Measurements from ENCODE around the gene SNRNP25. TPM values are rescaled to one million over a fixed set of nuclear protein-coding genes. Genes with fewer than 3 reads are reported as not detected.

SNRNP25 gene
- total and polyA plus RNA-seq, 2 donors (not counting 3 experiments of a cell fraction or from before 2014, with no cell fraction given), result 41.8 to 49.6 TPM

GRCh38 chr16:60166-60565 is 6.5 kb downstream of the SNRNP25 start:
- Histone ChIP-seq H3K27ac (ENCODE audit: insufficient read depth, low read depth, low read length) (no peak overlapping the region), H3K79me2 (ENCODE audit: control insufficient read depth, insufficient read depth, low read length) (no peaks in the 10 kb centered on the region), H3K4me1 (ENCODE audit: control insufficient read depth, extremely low read depth, insufficient read depth, low read length) (no peaks in the 10 kb centered on the region), H3K4me2 (ENCODE audit: insufficient read depth, low read length) (no peak overlapping the region), H2AFZ (ENCODE audit: low read depth, low read length) (no peak overlapping the region), H3K9ac (replicated peaks; ENCODE audit: extremely low read depth, insufficient read depth, low read length) (no peak overlapping the region), H3K27me3 (ENCODE audit: control insufficient read depth in 2 of 2, insufficient read depth in 2 of 2, low read length in 2 of 2) (no peaks in the 10 kb centered on the region), H3K4me3 (replicated peaks in 1 of 3; ENCODE audit: insufficient read depth in 1 of 3, low read depth in 1 of 3, low read length in 3 of 3) (no peak overlapping the region), H3K36me3 (ENCODE audit: control insufficient read depth in 2 of 2, extremely low read depth in 1 of 2, insufficient read depth in 2 of 2, low read length in 2 of 2) (peaks cover 0 to 79% of the 10 kb centered on the region in 2 experiments), H3K9me1 (replicated peaks; ENCODE audit: control insufficient read depth, extremely low read depth, insufficient read depth, low read length) (no peaks in the 10 kb centered on the region), H3K9me3 (replicated peaks; ENCODE audit: control insufficient read depth, insufficient read depth, low read length) (no peaks in the 10 kb centered on the region), H4K20me1 (replicated peaks; ENCODE audit: control insufficient read depth, extremely low read depth, insufficient read depth, low read length) (no peaks in the 10 kb centered on the region)
- intact Hi-C loops (cut with micrococcal nuclease), result no loop called here
- dilution Hi-C loops (cut with MboI; ENCODE audit: extremely low pct_ligation_motif_present, low sequenced_read_pairs), result no loop called here
- DNase-seq (ENCODE audit: low read depth, low spot score) (no peak), FAIRE-seq (no peak)
- no TSS peak for BruUV-seq (replicated peaks)
- TF ChIP-seq POLR2A (IDR thresholded peaks at IDR 0.05; ENCODE audit: low read depth, low read length), result no peak
- TF ChIP-seq EZH2 (IDR thresholded peaks at IDR 0.05; ENCODE audit: borderline replicate concordance, low read depth, low read length, severe bottlenecking), result no peak
- TF ChIP-seq CTCF (IDR thresholded peaks at IDR 0.05; ENCODE audit: extremely low read depth in 1 of 2, insufficient read depth in 1 of 2, low read depth in 1 of 2, low read length in 2 of 2), result no peak
- TF ChIP-seq MYC (IDR thresholded peaks at IDR 0.05; ENCODE audit: low read depth, low read length), result no peak
- no peak for TF ChIP-seq MAX (IDR thresholded peaks at IDR 0.05; ENCODE audit: insufficient read depth, insufficient read length)
- no peak for TF ChIP-seq FOS (IDR thresholded peaks at IDR 0.05; ENCODE audit: borderline replicate concordance, insufficient read depth, low read length)
- no peak for TF ChIP-seq GATA2 (IDR thresholded peaks at IDR 0.05; ENCODE audit: insufficient read depth, insufficient read length, low read depth, low read length)
- no peak for TF ChIP-seq POLR2AphosphoS5 (IDR thresholded peaks at IDR 0.05; ENCODE audit: insufficient read depth, low read depth, low read length)
- no peak for TF ChIP-seq JUN (IDR thresholded peaks at IDR 0.05; ENCODE audit: borderline replicate concordance, insufficient read depth, insufficient read length, low read depth)
- ChIA-PET CTCF (interaction anchor here (1.5 kb wide), 1 partner anchor 37 kb away, joined by 10 read pairs; no protein-coding TSS in a partner anchor), POLR2A (no interaction called here)
